ENCODE measurements around the gene KCNN2.

GRCh38 chr5:114467171-114467570 is 105.3 kb downstream of the KCNN2 start:
- TF ChIP-seq EZH2 (IDR thresholded peaks at IDR 0.05; ENCODE audit: low read depth) (no peak), CTCF (conservative IDR thresholded peaks at IDR 0.05) (no peak)

Measured in PC-9 (cell line).